NT2/D1 (cell line): ENCODE results near the gene SRP72.

Experiments
- DNase-seq: peaks from one replicate; pipeline ENCODE4 v3.0.0-alpha.2; 2011; ENCODE audit warnings: low read depth, low spot score
- H3K27me3 ChIP-seq: 2 replicates; pipeline ENCODE4 v1.6.0; 2011; ENCODE audit warnings: mild to moderate bottlenecking; ENCODE audit not compliant: insufficient read length, insufficient read depth
- H3K36me3 ChIP-seq: 2 replicates; pipeline ENCODE4 v1.6.1; 2011; ENCODE audit warnings: mild to moderate bottlenecking, low read length, mixed read lengths; ENCODE audit not compliant: insufficient read depth, insufficient read length
- H3K4me1 ChIP-seq: 2 replicates; pipeline ENCODE4 v1.5.1; 2011; ENCODE audit not compliant: insufficient read depth, insufficient read length
- H3K4me3 ChIP-seq: 2 replicates; pipeline ENCODE4 v1.5.1; 2011; ENCODE audit warnings: low read depth; ENCODE audit not compliant: insufficient read length
- H3K9ac ChIP-seq: 2 replicates; pipeline ENCODE4 v1.6.0; 2011; ENCODE audit warnings: low read depth; ENCODE audit not compliant: insufficient read length
- H3K9me3 ChIP-seq: 2 replicates; pipeline ENCODE4 v1.5.1; 2011; ENCODE audit warnings: mild to moderate bottlenecking, low read length; ENCODE audit not compliant: insufficient read depth
- SUZ12 ChIP-seq: IDR thresholded peaks from 2 replicates; pipeline ENCODE4 v1.6.1; 2011; ENCODE audit not compliant: insufficient read length, insufficient read depth; ENCODE audit errors: extremely low read depth
- YY1 ChIP-seq: IDR thresholded peaks from 2 replicates; pipeline ENCODE4 v1.6.1; 2011; ENCODE audit not compliant: insufficient read length, insufficient read depth
- ZNF274 ChIP-seq: IDR thresholded peaks from 2 replicates; pipeline ENCODE4 v1.6.1; 2011; ENCODE audit warnings: mild to moderate bottlenecking, low read depth, low read length

The SRP72 gene

GRCh38 chr4:56433280-56433679 lies 34.1 kb upstream of the SRP72 start:
- Histone ChIP-seq H3K4me1 (no peaks in the 10 kb centered on the region), H3K36me3 (peaks cover 10% of the 10 kb centered on the region), H3K4me3 (peak overlapping the region; percentile 91), H3K9me3 (no peaks in the 10 kb centered on the region), H3K27me3 (no peaks in the 10 kb centered on the region), H3K9ac (peak overlapping the region; percentile 56)
- no peak for TF ChIP-seq ZNF274
- TF ChIP-seq SUZ12: no peak
- TF ChIP-seq YY1: no peak
- DNase-seq: no peak

GRCh38 chr4:56434599-56435139 lies 32.7 kb upstream of the SRP72 start:
- peaks cover 15% of the 10 kb centered on the region for H3K36me3 ChIP-seq
- TF ChIP-seq ZNF274 (no peak), YY1 (no peak), SUZ12 (no peak)
- no peak for DNase-seq
- H3K27me3 ChIP-seq: no peaks in the 10 kb centered on the region
- peak overlapping the region; percentile 96 for H3K9ac ChIP-seq
- H3K9me3 ChIP-seq: no peaks in the 10 kb centered on the region
- peak overlapping the region; percentile 91 for H3K4me3 ChIP-seq
- no peaks in the 10 kb centered on the region for H3K4me1 ChIP-seq

DNA sequence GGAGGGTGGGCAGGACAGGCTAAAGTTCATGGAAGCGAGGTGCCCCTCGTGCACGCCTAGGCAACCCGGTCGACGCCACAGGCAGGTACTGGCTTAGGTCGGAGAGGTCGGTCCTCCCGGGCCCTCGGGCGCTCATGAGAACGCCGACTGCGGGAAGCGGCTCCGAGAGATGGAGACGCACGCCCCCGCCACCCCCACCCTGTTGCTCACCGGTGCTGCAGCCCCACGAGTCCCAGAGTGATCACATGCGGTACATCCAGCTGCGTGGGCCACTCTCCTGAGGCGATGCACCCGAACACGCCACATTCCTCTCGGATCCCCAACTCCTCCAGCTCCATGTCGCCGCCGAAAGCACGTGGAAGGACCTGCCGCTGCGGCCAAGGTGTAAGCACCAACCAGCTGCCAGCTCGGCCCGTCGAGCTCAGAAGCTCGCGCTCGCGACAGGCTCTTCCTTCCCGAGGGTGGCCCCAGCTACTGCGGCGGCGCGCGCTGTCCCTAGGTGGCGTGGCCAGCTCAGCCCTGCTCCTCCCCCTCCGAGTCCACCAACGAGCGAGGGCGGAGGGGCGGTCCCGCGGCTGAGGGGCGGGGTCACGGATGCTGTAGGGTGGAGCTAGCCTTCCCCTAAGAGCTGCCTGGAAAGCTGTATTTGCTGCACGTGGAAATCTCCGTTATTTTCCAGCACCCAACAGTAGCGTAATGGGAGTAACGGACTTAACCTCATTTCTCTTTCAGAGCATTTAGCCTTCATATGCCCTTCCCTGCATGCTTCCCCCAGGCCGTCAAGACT lies 32.1 kb upstream of the SRP72 start, which contains the start of gene PPAT:
TSS of gene PPAT (minus strand) at position 476 of the 787 bp plus-strand sequence. CDS start at position 338, 138 bp downstream.
- TF ChIP-seq ZNF274 (no peak), SUZ12 (no peak), YY1 (no peak)
- no peaks in the 10 kb centered on the region for H3K9me3 ChIP-seq
- peaks cover 17% of the 10 kb centered on the region for H3K36me3 ChIP-seq
- H3K4me3 ChIP-seq: peak within 1 kb of the TSS; percentile 91
- no peaks in the 10 kb centered on the region for H3K4me1 ChIP-seq
- peak within 1 kb of the TSS; percentile 96 for H3K9ac ChIP-seq
- peak; percentile 88 for DNase-seq
- H3K27me3 ChIP-seq: no peaks in the 10 kb centered on the region

GRCh38 chr4:56438766-56439165 lies 28.7 kb upstream of the SRP72 start:
- TF ChIP-seq ZNF274 (no peak), YY1 (no peak), SUZ12 (no peak)
- DNase-seq: no peak
- no peaks in the 10 kb centered on the region for H3K4me1 ChIP-seq
- H3K9me3 ChIP-seq: no peaks in the 10 kb centered on the region
- no peaks in the 10 kb centered on the region for H3K27me3 ChIP-seq
- H3K36me3 ChIP-seq: peaks cover 40% of the 10 kb centered on the region
- no peak overlapping the region for H3K4me3 ChIP-seq
- H3K9ac ChIP-seq: no peak overlapping the region

DNA sequence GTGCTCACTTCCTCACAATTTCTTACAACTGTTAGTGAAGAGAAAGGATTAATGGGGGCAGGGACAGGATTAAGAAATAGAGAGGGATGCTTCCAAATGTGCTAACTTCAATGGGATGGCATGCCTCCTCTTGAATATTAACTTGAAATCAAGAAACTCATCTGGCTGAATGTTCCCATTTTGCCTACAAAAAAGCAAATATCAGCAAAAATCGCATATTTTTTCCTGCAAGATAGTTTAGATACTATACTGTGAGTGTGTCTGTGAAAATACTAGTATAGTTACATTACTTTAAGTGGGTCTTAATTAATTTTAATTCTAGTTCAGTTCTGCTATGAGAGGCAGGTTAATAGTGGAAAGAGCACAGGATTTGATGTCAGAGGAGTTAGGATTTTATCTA lies 26.4 kb upstream of the SRP72 start:
- Histone ChIP-seq H3K9ac (no peak overlapping the region), H3K4me3 (no peak overlapping the region), H3K9me3 (no peaks in the 10 kb centered on the region), H3K4me1 (no peaks in the 10 kb centered on the region), H3K27me3 (no peaks in the 10 kb centered on the region), H3K36me3 (peaks cover 60% of the 10 kb centered on the region)
- no peak for DNase-seq
- TF ChIP-seq ZNF274 (no peak), SUZ12 (no peak), YY1 (no peak)

DNA sequence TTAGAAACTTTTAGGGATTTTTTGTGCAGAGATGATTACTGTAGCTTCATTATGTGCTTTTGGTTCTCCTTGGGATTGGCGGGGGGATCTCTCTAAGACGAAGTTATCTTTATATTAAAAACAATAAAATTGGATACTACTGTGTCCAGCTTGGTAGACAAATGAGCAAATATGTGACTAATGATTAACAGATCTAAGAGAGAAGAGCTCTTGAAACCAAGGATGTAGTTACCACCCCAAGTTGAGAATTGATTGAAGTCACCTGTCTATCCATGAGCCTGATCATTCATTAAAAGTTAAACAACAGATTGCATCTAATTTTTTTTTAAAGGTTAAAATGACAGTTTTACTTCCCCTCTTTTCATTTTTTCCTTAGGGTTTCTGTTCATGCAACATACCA lies 22.7 kb upstream of the SRP72 start:
- TF ChIP-seq ZNF274 (no peak), YY1 (no peak), SUZ12 (no peak)
- Histone ChIP-seq H3K27me3 (no peaks in the 10 kb centered on the region), H3K9me3 (no peaks in the 10 kb centered on the region), H3K9ac (no peak overlapping the region), H3K4me3 (no peak overlapping the region), H3K4me1 (no peaks in the 10 kb centered on the region), H3K36me3 (peaks cover 85% of the 10 kb centered on the region)
- no peak for DNase-seq

GRCh38 chr4:56445699-56446098 lies 21.7 kb upstream of the SRP72 start:
- DNase-seq: no peak
- TF ChIP-seq YY1 (no peak), SUZ12 (no peak), ZNF274 (no peak)
- H3K36me3 ChIP-seq: peaks cover 84% of the 10 kb centered on the region
- H3K4me1 ChIP-seq: no peaks in the 10 kb centered on the region
- no peak overlapping the region for H3K4me3 ChIP-seq
- H3K27me3 ChIP-seq: no peaks in the 10 kb centered on the region
- H3K9me3 ChIP-seq: no peaks in the 10 kb centered on the region
- no peak overlapping the region for H3K9ac ChIP-seq
